ENCODE results near the gene TOR1A. TPM values are rescaled to one million over a fixed set of nuclear protein-coding genes. Genes with fewer than 3 reads are reported as not detected.

Gene TOR1A
- total RNA-seq, 1 donor from 2014 or later: 42.3 TPM

GRCh38 chr9:129835860-129836223 lies 11.9 kb upstream of the TOR1A start:
- TF ChIP-seq CTCF (IDR thresholded peaks at IDR 0.05; ENCODE audit: partially characterized antibody, unreplicated experiment): no peak
- no peaks in the 10 kb centered on the region for H3K36me3 Mint-ChIP-seq (ENCODE audit: unreplicated experiment)
- H3K9me3 Mint-ChIP-seq (ENCODE audit: unreplicated experiment): peaks cover 2% of the 10 kb centered on the region
- H3K4me1 Mint-ChIP-seq (ENCODE audit: low read depth, unreplicated experiment): peaks cover 25% of the 10 kb centered on the region
- H3K4me3 Mint-ChIP-seq (ENCODE audit: unreplicated experiment): peak overlapping the region; percentile 96
- no peak for DNase-seq
- peaks cover 7% of the 10 kb centered on the region for H3K27me3 Mint-ChIP-seq (ENCODE audit: unreplicated experiment)
- peak overlapping the region; percentile 86 for H3K27ac Mint-ChIP-seq (ENCODE audit: unreplicated experiment)

GRCh38 chr9:129835128-129835859 lies 11.4 kb upstream of the TOR1A start, which contains the start of the genes C9orf78 and USP20:
C9orf78 (minus strand) TSS chr9:129835275; CDS start chr9:129835221, 54 bp downstream.
USP20 (plus strand) TSS chr9:129835458; CDS start chr9:129852556, 17,098 bp downstream.
- peak within 1 kb of the TSS; percentile 99 for H3K4me3 Mint-ChIP-seq (ENCODE audit: unreplicated experiment)
- no peaks in the 10 kb centered on the region for H3K36me3 Mint-ChIP-seq (ENCODE audit: unreplicated experiment)
- peak within 1 kb of the TSS; percentile 90 for H3K27ac Mint-ChIP-seq (ENCODE audit: unreplicated experiment)
- peaks cover 2% of the 10 kb centered on the region for H3K9me3 Mint-ChIP-seq (ENCODE audit: unreplicated experiment)
- no peak for TF ChIP-seq CTCF (IDR thresholded peaks at IDR 0.05; ENCODE audit: partially characterized antibody, unreplicated experiment)
- peaks cover 7% of the 10 kb centered on the region for H3K27me3 Mint-ChIP-seq (ENCODE audit: unreplicated experiment)
- peak; percentile 98 for DNase-seq
- H3K4me1 Mint-ChIP-seq (ENCODE audit: low read depth, unreplicated experiment): peaks cover 25% of the 10 kb centered on the region

DNA sequence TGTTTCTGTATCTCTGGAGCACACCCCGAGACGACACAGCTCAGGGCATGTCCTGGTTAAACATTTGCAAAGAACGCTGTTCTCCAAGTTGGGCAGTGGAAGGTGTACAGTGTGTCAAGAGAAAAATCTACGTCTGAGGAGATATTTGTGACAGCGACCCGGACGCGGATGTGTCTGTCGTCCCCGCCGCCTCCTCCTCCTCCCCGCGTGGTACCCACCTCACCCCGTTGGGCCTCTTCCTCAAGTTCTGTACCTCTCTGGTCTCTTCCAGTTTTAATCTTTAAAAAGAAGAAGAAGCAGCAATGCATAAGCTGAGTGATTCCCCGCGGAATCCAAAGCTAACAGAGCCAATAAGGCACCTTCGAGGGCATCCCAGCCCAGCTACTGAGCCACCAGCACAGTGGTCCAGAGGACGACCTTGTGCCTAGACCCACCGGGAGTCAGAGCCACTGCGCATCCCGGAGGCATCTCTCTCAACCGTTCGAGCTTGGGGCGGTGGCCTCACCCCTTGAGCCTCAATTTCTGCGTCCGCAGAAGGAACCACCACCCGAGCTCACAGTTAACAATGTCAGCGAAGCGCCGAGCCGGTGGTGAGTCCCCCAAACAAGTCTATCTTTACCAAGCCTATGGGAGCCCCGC lies 10.7 kb upstream of the TOR1A start:
- Mint-ChIP-seq H3K4me3 (ENCODE audit: unreplicated experiment) (peak overlapping the region; percentile 99), H3K36me3 (ENCODE audit: unreplicated experiment) (no peaks in the 10 kb centered on the region), H3K9me3 (ENCODE audit: unreplicated experiment) (peaks cover 2% of the 10 kb centered on the region), H3K27ac (ENCODE audit: unreplicated experiment) (peak overlapping the region; percentile 90), H3K27me3 (ENCODE audit: unreplicated experiment) (peaks cover 7% of the 10 kb centered on the region), H3K4me1 (ENCODE audit: low read depth, unreplicated experiment) (peaks cover 25% of the 10 kb centered on the region)
- no peak for TF ChIP-seq CTCF (IDR thresholded peaks at IDR 0.05; ENCODE audit: partially characterized antibody, unreplicated experiment)
- no peak for DNase-seq

- Mint-ChIP-seq H3K4me3 (ENCODE audit: unreplicated experiment) (peak overlapping the region; percentile 12), H3K27ac (ENCODE audit: unreplicated experiment) (no peak overlapping the region)
These were observed 9.0 kb upstream of the TOR1A start for GRCh38 chr9:129832982-129833381.

More at GRCh38 chr9:129832982-129833381, 9.0 kb upstream of the TOR1A start:
- no peak for TF ChIP-seq CTCF (IDR thresholded peaks at IDR 0.05; ENCODE audit: partially characterized antibody, unreplicated experiment)
- Mint-ChIP-seq H3K27me3 (ENCODE audit: unreplicated experiment) (peaks cover 2% of the 10 kb centered on the region), H3K9me3 (ENCODE audit: unreplicated experiment) (peaks cover 2% of the 10 kb centered on the region), H3K4me1 (ENCODE audit: low read depth, unreplicated experiment) (peaks cover 15% of the 10 kb centered on the region), H3K36me3 (ENCODE audit: unreplicated experiment) (no peaks in the 10 kb centered on the region)
- no peak for DNase-seq

Measured in glutamatergic neuron (in vitro differentiated cells).